KOPT-K1 (cell line): Measurements from ENCODE around the gene CCDC179.

Experiments
- H3K27ac ChIP-seq: fragments of 200-600 bp; sonication (generic); 2 replicates; pipeline ENCODE4 v1.5.1; 2016; ENCODE audit warnings: antibody characterized with exemption, mild to moderate bottlenecking, low read depth, low read length; ENCODE audit not compliant: poor library complexity, severe bottlenecking
- H3K36me3 ChIP-seq: fragments of 200-600 bp; sonication (generic); 2 replicates; pipeline ENCODE4 v1.5.1; 2017; ENCODE audit warnings: antibody characterized with exemption, mild to moderate bottlenecking, low read length, moderate library complexity; ENCODE audit not compliant: insufficient read depth
- H3K9me3 ChIP-seq: fragments of 200-600 bp; sonication (generic); 2 replicates; pipeline ENCODE4 v1.5.1; 2017; ENCODE audit warnings: antibody characterized with exemption, low read length, mild to moderate bottlenecking; ENCODE audit not compliant: insufficient read depth, poor library complexity, severe bottlenecking

Gene CCDC179

DNA sequence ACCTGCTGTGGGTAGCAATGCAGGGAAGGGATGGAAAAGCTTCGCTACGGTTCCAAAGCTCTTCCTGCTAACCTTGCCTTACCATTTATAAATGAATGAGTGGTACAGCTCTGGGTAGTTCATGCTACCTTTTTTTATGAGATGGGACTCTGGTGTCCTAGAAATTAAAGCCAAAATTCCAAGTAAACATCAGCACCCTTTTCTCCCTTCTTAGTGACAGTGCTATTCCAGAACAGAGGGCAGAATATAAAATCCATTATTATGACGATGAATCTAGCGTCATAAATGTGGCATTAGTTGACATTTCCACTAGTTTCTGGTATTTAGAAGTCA is 30.2 kb downstream of the CCDC179 start:
- Histone ChIP-seq H3K9me3 (no peaks in the 10 kb centered on the region), H3K27ac (peak overlapping the region; percentile 30), H3K36me3 (peaks cover 15% of the 10 kb centered on the region)

DNA sequence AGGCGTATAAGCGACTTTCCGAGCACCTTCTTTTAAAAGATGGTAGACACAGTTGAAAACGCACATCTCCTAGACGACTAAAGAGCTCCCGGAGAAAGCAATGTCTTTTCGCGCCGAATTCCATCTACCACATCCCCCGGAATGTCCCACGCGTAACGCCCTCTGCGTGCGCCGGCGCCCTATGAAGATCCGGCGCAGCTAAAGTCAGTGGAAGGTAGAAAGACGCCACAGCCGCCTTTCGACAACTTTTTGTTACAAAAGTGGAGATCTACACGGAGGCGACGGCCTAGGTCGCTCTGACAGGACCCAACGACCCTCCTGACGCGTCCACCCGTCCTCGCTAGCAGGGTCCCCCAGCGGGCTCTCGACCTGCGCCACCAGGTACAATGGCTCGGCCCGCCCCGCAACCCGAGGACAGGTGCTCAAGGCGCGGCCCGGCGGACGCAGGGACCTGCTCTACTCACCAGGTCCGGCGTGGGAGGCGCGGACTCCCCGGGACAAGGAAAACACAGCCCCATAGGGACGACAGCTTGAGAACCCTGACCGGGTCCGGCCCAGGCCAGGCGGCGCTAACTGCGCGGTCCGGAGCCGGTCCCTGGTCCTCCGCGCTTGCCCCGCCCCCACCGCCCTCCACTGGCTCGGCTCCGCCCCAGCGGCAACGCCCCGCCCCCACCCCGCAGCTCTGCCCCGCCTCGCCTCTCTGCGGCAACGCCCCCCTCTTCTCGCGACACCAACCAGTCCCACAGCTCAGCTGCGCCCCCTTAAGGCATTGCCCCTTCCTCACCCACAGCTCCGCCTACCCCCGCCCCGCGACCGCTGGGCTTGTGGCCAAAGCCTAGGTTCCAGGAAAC is 30.8 kb downstream of the CCDC179 start, which contains the start of gene SVIP:
Gene SVIP, minus strand, starts transcription at position 571 of the 851 bp plus-strand sequence. Its CDS starts 53 bp downstream, at position 518.
- H3K9me3 ChIP-seq: no peaks in the 10 kb centered on the region
- peak within 1 kb of the TSS; percentile 55 for H3K27ac ChIP-seq
- H3K36me3 ChIP-seq: peaks cover 17% of the 10 kb centered on the region

DNA sequence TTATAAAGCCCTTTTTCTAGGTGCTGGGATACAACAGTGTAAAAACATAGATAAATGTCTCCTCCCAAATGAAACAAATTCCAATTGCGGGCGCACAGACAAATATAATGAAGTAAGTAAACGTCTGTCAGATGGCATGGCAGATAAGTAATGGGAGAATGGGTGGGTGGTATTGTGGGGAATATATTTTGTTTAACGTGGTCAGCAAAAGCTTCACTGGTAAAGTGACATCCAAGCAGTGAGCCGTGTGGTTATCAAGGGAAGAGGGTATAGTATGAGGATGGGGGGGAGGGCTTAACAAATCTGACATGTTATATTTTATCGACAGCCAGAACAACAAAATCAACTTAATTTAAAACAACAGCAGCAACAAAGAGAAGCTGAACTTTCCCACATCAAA is 31.9 kb downstream of the CCDC179 start:
- H3K36me3 ChIP-seq: peaks cover 25% of the 10 kb centered on the region
- H3K27ac ChIP-seq: peak overlapping the region; percentile 55
- no peaks in the 10 kb centered on the region for H3K9me3 ChIP-seq

DNA sequence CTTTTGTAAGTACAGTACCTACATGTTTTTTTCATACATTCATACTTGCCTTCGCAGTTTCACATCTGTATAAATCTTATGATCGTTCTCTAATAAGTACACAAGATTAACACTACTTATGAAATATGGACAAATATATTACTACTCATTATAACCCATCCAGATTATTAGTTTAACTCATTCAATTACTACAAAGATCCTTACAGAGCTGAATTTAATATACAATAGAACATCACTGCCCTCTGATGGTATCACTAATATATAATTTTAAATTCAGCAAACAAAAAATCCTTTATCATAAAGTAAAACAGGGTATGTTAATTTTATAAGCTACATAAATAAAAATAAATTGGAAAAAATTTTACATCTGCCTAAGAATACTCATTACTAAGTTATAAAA is 38.1 kb downstream of the CCDC179 start:
- H3K27ac ChIP-seq: no peak overlapping the region
- peaks cover 48% of the 10 kb centered on the region for H3K36me3 ChIP-seq
- H3K9me3 ChIP-seq: no peaks in the 10 kb centered on the region

DNA sequence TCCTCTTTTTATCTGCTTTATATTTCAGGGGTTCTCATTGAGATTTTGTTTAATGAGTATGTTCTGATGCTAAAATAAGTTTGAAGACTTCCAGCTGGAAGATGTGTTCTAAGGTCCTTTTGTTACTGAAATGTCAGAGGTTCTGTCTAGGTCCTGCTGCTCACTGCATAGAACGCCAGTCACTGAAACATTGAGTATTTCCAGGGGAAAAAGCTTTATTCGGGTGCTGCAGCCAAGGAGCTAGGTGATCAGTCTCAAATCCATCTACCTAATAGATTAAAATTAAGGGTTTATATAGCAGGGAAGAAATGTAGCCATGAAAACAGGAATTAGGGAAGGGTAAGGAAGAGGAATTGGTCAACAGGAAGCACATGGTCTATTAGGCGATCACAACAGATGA is 50.4 kb downstream of the CCDC179 start:
- H3K9me3 ChIP-seq: peaks cover 5% of the 10 kb centered on the region
- H3K27ac ChIP-seq: no peak overlapping the region
- no peaks in the 10 kb centered on the region for H3K36me3 ChIP-seq

DNA sequence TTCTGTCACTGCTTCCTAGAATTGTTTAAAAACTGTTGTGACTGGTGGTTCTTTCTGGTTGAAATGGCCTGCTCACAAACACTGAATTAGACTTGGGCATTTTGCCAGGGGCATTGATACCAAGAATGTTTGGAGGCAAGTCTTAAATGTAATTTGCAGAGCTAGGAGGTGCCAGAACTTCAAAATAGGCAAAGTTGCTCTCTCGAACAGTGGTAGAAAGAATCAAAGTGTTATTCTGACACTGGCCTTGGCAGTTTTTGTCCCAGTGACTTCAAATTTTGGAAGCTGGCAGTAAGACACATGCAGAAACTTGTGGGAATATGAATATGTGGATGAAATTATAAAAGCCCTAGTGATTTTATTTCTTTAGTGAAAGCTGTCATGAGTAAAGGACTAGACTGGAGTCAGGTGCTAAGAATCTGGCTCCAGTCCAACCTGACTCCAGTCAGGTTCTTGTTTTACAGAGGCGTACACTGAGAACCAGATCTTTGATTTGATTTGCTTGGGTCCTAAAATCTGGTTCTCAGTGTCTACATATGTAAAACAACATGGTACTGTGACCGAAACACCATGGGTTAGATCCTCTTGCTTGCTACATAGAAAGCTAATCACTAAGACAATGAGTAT is 51.6 kb downstream of the CCDC179 start:
- peaks cover 5% of the 10 kb centered on the region for H3K9me3 ChIP-seq
- H3K36me3 ChIP-seq: no peaks in the 10 kb centered on the region
- H3K27ac ChIP-seq: no peak overlapping the region

DNA sequence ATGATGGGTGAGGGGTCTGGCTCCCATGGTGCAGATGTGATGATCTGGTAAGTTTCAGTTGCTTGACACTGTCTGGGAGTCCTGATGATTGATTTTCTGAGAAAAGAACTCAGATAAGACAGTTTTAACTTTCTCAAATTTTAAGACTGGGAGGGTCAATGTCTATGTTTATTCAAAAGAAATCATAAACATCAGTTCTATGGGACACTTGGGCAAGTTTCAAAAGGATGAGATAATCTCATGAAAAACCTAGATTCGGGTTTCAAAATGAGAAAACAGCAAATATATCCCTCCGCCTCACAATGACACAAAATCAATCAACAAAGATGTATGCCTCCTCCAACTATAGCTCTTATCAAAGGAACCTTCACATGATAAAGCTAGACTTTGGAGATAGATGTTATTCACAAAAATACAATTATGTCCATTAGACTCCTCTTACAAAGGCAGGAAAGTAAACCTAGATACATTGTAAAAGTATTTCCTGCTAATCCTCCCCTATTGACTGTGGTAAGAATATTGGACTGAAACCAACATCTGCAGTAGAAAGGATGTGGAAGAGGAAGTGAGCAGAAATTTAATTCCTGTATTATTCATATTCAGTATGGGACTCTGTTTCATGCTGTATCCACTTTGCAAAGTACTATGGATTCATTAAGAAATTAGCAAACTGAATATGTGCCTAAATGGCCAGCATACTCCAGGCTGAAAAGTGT is 52.3 kb downstream of the CCDC179 start:
- Histone ChIP-seq H3K36me3 (no peaks in the 10 kb centered on the region), H3K9me3 (peaks cover 5% of the 10 kb centered on the region), H3K27ac (no peak overlapping the region)

DNA sequence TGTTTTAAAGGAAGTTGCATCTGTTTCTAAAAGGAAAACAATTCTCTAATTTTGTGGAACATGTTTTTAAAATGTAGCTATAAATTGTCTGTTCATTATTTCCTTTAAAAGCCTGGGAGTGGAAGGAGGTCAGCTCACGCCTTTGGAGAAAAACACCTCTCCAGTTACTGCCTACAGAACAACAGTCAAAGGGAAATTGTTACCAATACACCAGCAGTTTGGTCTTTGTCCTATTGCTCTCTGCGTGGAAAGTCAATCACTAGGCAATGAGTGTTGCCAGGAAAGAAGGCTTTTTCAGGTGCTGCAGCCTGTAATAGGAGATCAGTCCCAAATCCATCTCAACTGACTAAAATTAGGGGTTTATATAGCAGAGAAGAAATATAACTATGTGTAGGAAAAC is 52.9 kb downstream of the CCDC179 start:
- Histone ChIP-seq H3K27ac (no peak overlapping the region), H3K9me3 (peaks cover 5% of the 10 kb centered on the region), H3K36me3 (no peaks in the 10 kb centered on the region)

DNA sequence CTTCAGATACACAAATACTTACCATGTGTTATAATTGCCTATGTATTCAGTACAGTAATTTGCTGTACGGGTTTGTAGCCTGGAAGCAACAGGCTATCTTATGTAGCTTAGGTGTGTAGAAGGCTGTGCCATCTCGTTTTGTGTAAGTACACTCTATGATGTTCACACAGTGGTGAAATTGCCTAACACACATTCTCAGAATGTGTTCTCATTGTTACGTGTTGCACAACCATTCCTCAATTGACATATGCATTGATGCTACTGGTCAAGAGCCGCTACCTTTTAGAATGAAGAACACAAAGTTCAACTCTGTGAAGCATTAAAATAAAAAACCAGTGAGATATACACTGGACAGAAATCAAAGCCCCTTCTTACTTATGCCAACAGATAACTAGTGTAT is 57.4 kb downstream of the CCDC179 start:
- H3K9me3 ChIP-seq: no peaks in the 10 kb centered on the region
- H3K27ac ChIP-seq: no peak overlapping the region
- H3K36me3 ChIP-seq: no peaks in the 10 kb centered on the region

DNA sequence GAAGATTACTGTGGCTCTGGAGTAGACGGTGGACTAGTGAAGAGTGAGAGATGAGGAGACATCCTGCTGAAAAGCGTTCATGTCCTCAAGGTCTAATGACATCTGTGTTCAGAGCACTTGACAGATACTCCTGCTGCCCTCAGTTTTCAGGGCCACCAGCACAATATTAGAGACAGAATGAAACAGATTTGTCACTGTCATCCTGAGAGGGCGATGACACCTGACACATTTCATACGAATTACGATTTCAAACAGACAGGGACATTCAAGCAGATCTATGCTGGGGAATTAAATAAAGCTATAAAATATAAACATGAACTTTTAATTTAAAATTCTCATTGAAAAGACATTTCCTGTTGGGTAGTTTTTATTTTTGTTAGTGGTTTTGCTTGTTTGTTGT is 59.8 kb downstream of the CCDC179 start:
- H3K9me3 ChIP-seq: no peaks in the 10 kb centered on the region
- H3K27ac ChIP-seq: no peak overlapping the region
- no peaks in the 10 kb centered on the region for H3K36me3 ChIP-seq

DNA sequence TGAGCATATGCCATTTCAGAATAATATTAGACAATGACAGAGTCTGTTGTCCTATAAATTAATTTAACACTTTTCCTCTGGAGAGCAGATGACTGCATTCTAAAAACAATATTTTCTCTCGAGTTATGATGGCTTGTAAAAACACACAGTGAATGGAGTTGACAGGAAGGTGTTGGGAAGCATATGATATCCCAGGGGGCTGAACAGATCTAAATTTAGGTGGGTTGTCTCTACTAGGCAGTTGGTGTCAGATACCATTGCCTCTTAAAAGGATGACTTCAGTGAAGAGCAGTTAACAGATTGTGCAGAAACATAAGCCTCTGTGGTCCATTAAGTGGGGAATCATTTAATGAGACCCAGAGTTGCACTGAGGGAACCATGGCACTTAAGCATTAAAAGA is 61.4 kb downstream of the CCDC179 start:
- no peaks in the 10 kb centered on the region for H3K36me3 ChIP-seq
- no peaks in the 10 kb centered on the region for H3K9me3 ChIP-seq
- no peak overlapping the region for H3K27ac ChIP-seq

DNA sequence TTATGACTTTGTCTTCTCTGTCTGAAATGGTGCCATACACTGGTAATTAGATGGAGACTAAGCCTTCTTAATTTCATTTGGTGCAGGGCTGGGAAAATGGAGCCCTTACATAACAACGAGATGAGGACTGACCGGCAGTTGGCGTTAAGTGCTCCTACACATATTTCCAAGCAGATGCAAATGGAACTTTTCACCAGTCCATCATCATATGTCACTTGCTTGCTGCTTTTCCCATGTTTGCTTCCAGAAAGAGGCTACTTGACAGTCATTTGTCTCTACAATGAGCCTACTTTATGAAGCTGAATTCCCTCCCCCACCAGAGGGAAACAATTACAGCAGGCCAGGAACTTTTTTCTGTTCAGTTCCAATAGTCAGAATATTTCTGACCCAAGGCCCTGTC is 63.2 kb downstream of the CCDC179 start:
- Histone ChIP-seq H3K27ac (no peak overlapping the region), H3K9me3 (no peaks in the 10 kb centered on the region), H3K36me3 (no peaks in the 10 kb centered on the region)
